OCI-LY7 (cell line): ENCODE measurements around the gene GAP43. TPM values are rescaled to one million over a fixed set of nuclear protein-coding genes. Genes with fewer than 3 reads are reported as not detected.

Source experiments
- BruUV-seq: library from RNA; stranded (reverse); fragments of 400-500 nt; replicated peaks from 2 replicates; lab custom pipeline; 2021; lab: Mats Ljungman, UMichigan
- CTCF ChIA-PET: fragments of 300-600 bp; sonication (Branson Sonifier 250); formaldehyde crosslinking; loops from one replicate; lab custom pipeline; 2022; ENCODE audit warnings: antibody characterized with exemption; ENCODE audit not compliant: unreplicated experiment; lab: Charles Lee
- POLR2A ChIA-PET: fragments of 300-600 bp; sonication (Branson Sonifier 250); formaldehyde crosslinking; loops from one replicate; lab custom pipeline; 2022; ENCODE audit warnings: antibody characterized with exemption; lab: Charles Lee
- DNase-seq: peaks from one replicate; pipeline ENCODE4 v3.0.0-alpha.2; 2015; ENCODE audit warnings: low spot score
- H2AFZ ChIP-seq: fragments of 200-600 bp; sonication (generic), shearing (Covaris generic); 2 replicates; pipeline ENCODE4 v1.6.1; 2014; ENCODE audit warnings: mild to moderate bottlenecking, antibody characterized with exemption, low read length, moderate library complexity
- H3K27ac ChIP-seq: fragments of 200-600 bp; sonication (generic); 2 replicates; pipeline ENCODE4 v1.5.1; 2014; ENCODE audit warnings: mixed run types, low read depth, mild to moderate bottlenecking, moderate library complexity, low read length, inconsistent platforms; ENCODE audit not compliant: poor library complexity, severe bottlenecking
- H3K36me3 ChIP-seq: fragments of 200-600 bp; sonication (generic); 2 replicates; pipeline ENCODE4 v1.6.1; 2014; ENCODE audit warnings: mild to moderate bottlenecking, antibody characterized with exemption, low read length, moderate library complexity, mixed read lengths; ENCODE audit not compliant: insufficient read depth
- H3K4me1 ChIP-seq: fragments of 200-600 bp; sonication (generic); 2 replicates; pipeline ENCODE4 v1.5.1; 2014; ENCODE audit warnings: mild to moderate bottlenecking, low read length; ENCODE audit not compliant: insufficient read depth, poor library complexity, severe bottlenecking
- H3K4me2 ChIP-seq: fragments of 200-600 bp; sonication (generic); 2 replicates; pipeline ENCODE4 v1.6.1; 2014; ENCODE audit warnings: mild to moderate bottlenecking, low read length
- H3K4me3 ChIP-seq: fragments of 200-600 bp; sonication (generic); 2 replicates; pipeline ENCODE4 v1.5.1; 2014; ENCODE audit warnings: mild to moderate bottlenecking, low read depth, low read length; ENCODE audit not compliant: poor library complexity, severe bottlenecking
- H3K79me2 ChIP-seq: fragments of 200-600 bp; sonication (generic); 2 replicates; pipeline ENCODE4 v1.6.1; 2016; ENCODE audit warnings: low read depth, mild to moderate bottlenecking, low read length, moderate library complexity, mixed read lengths; ENCODE audit not compliant: insufficient read depth
- H3K9me2 ChIP-seq: fragments of 200-600 bp; sonication (generic); 2 replicates; pipeline ENCODE4 v1.6.1; 2016; ENCODE audit warnings: mild to moderate bottlenecking, low read length, mixed read lengths; ENCODE audit not compliant: insufficient read depth
- H3K9me3 ChIP-seq: fragments of 200-600 bp; sonication (generic); 2 replicates; pipeline ENCODE4 v1.6.1; 2014; ENCODE audit warnings: mild to moderate bottlenecking, mixed run types, low read length, mixed read lengths
- H4K20me1 ChIP-seq: fragments of 200-600 bp; sonication (generic); 2 replicates; pipeline ENCODE4 v1.6.1; 2014; ENCODE audit warnings: mild to moderate bottlenecking, antibody characterized with exemption, low read length, moderate library complexity, mixed read lengths; ENCODE audit not compliant: insufficient read depth
- EZH2phosphoT487 ChIP-seq: fragments of 200-600 bp; sonication (generic); IDR thresholded peaks from 2 replicates; pipeline ENCODE4 v1.6.1; 2018; ENCODE audit warnings: low read depth, borderline replicate concordance, mild to moderate bottlenecking, mixed run types, antibody characterized with exemption, low read length, moderate library complexity, mixed read lengths
- intact Hi-C: fragments of 100-400 bp; cut with micrococcal nuclease; formaldehyde crosslinking; loops from one replicate; pipeline ENCODE4 v1.10.0; 2022; ENCODE audit not compliant: unreplicated experiment
- total RNA-seq, 2 experiments: library from RNA; depleted of rRNA in 1 of 2; stranded (reverse); fragments of >200 nt in 1 of 2; shearing (Covaris generic) in 1 of 2; gene quantifications; 2 replicates each; pipeline ENCODE4 v1.2.3, GENCODE V29; 2014 to 2022
- TF ChIP-seq, protein P1 (sequence below): fragments of 200-600 bp; sonication (generic); conservative IDR thresholded peaks from 2 replicates; pipeline ENCODE4 v1.5.1; 2014; ENCODE audit warnings: mild to moderate bottlenecking, antibody characterized with exemption, low read length, moderate library complexity, mixed read lengths

GAP43 gene
- total RNA-seq, 2 experiments from 2014 or later: not detected

- no peak overlapping the region for H3K27ac ChIP-seq
- ChIA-PET CTCF (no interaction called here), POLR2A (interaction anchor here (0.7 kb wide), 1 partner anchor 1304 kb away, joined by 3 read pairs; no protein-coding TSS in a partner anchor)
- H3K9me3 ChIP-seq: no peaks in the 10 kb centered on the region
- H4K20me1 ChIP-seq: no peaks in the 10 kb centered on the region
- H2AFZ ChIP-seq: no peak overlapping the region
- intact Hi-C loops: no loop called here
- H3K4me1 ChIP-seq: no peaks in the 10 kb centered on the region
- no peaks in the 10 kb centered on the region for H3K79me2 ChIP-seq
- no peak overlapping the region for H3K4me2 ChIP-seq
- no TSS peak for BruUV-seq
- DNase-seq: no peak
- TF ChIP-seq, protein P1, sequence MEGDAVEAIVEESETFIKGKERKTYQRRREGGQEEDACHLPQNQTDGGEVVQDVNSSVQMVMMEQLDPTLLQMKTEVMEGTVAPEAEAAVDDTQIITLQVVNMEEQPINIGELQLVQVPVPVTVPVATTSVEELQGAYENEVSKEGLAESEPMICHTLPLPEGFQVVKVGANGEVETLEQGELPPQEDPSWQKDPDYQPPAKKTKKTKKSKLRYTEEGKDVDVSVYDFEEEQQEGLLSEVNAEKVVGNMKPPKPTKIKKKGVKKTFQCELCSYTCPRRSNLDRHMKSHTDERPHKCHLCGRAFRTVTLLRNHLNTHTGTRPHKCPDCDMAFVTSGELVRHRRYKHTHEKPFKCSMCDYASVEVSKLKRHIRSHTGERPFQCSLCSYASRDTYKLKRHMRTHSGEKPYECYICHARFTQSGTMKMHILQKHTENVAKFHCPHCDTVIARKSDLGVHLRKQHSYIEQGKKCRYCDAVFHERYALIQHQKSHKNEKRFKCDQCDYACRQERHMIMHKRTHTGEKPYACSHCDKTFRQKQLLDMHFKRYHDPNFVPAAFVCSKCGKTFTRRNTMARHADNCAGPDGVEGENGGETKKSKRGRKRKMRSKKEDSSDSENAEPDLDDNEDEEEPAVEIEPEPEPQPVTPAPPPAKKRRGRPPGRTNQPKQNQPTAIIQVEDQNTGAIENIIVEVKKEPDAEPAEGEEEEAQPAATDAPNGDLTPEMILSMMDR: no peak
- no peak for TF ChIP-seq EZH2phosphoT487
- H3K4me3 ChIP-seq: no peak overlapping the region
- H3K36me3 ChIP-seq: no peaks in the 10 kb centered on the region
- H3K9me2 ChIP-seq: no peaks in the 10 kb centered on the region
These were observed 74.1 kb downstream of the GAP43 start for GRCh38 chr3:115697263-115698053.

DNA sequence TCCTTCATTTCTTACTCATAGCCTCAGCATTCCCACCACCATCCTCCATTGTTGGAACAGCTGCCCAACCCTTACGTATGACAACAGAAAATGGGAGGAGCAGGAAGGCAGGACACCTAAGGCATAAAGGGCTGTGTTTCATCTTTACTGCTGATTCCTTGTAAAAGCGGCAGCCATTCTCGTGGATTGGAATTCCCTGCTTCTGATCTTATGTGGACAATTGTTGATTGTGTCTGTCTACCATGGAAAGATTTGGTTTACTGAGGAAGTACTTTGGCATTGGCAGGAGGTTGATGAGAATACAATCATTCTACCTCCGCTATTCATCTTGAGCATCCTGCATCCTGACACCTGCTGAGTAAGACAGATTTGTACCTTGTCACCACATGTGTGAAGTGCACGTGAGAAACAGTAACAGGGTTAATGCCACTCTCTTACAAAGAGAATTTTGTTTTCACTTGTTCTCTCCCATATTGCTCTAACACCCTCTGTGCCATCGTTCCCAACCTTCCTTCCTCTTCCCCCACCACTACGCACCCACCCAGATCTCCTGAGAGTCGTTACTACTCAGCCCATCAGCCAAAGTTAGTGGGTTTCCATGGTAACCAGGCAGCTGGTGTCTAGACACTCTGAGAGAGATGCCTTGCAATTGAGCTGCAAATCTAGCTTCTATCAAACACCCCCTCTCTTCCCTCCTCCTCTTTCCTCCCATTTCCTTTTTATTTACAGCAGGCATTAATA is 75.7 kb downstream of the GAP43 start:
- intact Hi-C loops: no loop called here
- POLR2A ChIA-PET: interaction anchor here (0.6 kb wide), 1 partner anchor 26 kb away, joined by 3 read pairs; no protein-coding TSS in a partner anchor
- BruUV-seq: no TSS peak

More for the DNA sequence above, 75.7 kb downstream of the GAP43 start:
- no peaks in the 10 kb centered on the region for H3K79me2 ChIP-seq
- H3K9me2 ChIP-seq: no peaks in the 10 kb centered on the region
- DNase-seq: no peak
- no peak overlapping the region for H3K4me2 ChIP-seq
- no peaks in the 10 kb centered on the region for H4K20me1 ChIP-seq
- H3K36me3 ChIP-seq: no peaks in the 10 kb centered on the region
- no peak overlapping the region for H3K27ac ChIP-seq
- H3K9me3 ChIP-seq: no peaks in the 10 kb centered on the region
- no peak overlapping the region for H2AFZ ChIP-seq
- no peak overlapping the region for H3K4me3 ChIP-seq
- TF ChIP-seq EZH2phosphoT487: no peak
- TF ChIP-seq, protein P1: no peak
- H3K4me1 ChIP-seq: no peaks in the 10 kb centered on the region
- CTCF ChIA-PET: no interaction called here
